GM19395 (cell line): ENCODE results near the gene ACTMAP.
"Not testable (repeated sequence)": the region's sequence is repeated elsewhere in the genome, so short reads cannot be mapped to it uniquely, and the experiment has no call there.

Experiments used
- ATAC-seq: cut with Tn5 transposase; IDR thresholded peaks from one replicate; pipeline ENCODE4 v1.9.1; 2021; ENCODE audit warnings: mild to moderate bottlenecking, moderate library complexity; ENCODE audit not compliant: unreplicated experiment

ACTMAP gene

DNA sequence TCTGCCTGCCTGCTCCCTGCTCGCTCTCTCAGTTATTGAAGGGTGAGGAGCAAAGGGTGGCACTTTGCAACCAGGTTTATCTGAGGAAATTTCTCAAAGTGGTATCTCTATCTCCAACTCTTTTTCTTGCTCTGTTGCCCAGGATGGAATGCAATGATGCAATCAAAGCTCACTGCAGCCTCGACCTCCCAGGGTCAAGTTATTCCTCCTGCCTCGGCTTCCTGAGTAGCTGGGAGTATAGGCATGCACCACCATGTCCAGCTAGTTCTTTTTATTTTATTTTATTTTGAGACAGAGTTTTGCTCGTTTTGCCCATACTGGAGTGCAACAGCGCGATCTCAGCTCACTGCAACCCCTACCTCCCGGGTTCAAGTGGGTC lies 4.9 kb downstream of the ACTMAP start:
- ATAC-seq: no peak

DNA sequence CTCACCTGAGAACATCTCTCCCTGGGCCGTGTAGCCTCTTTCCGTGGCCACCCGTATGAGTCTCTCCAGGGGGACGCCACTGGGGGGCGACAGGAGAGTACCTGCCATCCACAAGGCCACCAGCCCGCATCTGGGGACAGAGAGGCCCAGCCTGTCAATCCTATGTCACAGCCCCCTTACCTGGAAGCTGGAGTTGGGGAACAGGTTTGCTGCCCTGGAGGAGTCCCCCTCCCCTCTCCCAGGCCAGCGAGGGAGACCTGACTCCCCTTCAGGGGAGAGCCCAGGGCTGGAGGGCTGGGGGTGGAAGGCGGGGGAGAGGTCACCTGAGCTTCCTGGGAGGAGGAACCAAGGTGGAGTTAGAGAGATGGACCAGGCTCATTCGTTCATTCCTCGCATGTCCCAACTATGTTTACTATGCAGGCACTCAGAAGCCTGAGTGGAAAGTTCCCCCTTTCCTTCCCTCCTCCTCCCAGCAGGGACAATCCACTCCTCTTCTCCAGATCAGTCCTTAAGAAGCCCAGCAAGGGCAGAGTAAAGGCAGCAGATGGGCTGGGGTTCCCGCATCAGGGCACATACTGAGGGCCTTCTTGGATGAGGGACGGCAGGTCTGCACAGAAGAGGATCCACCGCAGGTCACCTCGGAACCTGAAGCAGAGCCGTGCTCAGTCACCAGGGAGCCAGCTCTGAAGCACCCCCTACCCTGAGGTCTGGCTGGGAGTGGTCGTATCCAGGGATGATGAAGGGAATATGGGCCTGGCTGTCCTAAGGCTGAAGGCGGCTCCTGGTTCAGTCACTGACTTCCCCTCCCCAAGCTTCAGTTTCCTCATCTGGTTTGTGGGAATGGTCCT lies 5.5 kb downstream of the ACTMAP start:
- no peak for ATAC-seq

DNA sequence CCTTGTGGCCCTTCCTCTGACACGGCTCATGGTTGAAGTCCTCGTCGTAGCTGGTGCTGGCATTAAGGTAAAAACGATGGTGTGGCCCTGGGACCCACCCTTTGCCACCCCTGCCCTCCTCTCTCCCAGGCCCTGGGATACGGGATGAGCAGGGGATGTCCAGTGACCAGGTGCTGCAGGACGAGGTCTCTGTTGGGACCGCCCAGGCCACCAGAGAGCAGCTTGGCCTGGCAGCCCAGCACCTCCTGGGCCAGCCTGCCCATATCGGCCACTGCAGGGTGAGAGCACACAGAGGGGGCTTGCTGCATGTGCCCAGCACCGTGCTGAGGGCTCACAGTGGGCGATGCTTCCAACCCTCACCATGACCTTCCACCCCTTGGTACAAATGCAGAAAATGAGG lies 6.4 kb downstream of the ACTMAP start:
- ATAC-seq: no peak

DNA sequence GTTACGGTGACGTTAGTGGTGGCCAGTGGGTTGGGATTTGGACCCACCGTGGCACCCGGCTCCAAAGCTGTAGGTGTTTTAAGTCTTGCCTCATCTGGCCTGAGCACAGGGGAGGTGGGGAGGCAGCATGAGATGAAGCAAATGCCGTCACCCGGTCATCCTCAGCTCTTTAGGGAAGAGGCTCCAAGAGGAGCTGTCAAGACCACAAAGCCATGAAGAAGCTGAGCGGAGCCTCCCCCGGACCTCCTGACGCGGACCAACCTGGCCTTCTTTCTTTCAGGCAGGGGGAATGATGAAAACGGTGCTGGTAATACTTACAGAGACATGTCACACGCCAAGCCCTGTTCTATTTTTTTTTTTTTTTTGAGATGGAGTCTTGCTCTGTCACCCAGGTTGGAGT lies 7.4 kb downstream of the ACTMAP start:
- ATAC-seq: no peak

DNA sequence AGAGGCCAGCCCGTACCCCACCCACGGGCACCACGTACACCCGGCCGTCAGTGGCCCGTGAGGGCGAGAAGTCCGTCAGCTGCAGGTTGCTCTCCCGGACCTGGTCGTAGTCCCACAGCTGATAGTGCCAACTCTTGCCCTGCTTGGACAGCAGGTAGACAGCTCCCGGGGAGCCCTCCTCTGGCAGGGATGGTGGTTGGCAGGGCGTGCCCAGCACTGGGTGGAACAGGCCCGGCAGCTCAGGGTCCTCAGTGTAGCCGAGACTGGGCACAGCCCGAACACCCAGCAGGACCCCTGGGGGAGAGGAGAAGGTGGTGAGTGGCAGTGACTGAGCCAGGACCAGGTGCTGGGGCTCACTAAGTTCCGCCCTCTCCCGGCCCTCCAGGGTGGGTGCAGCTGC lies 7.8 kb downstream of the ACTMAP start:
- ATAC-seq: no peak

DNA sequence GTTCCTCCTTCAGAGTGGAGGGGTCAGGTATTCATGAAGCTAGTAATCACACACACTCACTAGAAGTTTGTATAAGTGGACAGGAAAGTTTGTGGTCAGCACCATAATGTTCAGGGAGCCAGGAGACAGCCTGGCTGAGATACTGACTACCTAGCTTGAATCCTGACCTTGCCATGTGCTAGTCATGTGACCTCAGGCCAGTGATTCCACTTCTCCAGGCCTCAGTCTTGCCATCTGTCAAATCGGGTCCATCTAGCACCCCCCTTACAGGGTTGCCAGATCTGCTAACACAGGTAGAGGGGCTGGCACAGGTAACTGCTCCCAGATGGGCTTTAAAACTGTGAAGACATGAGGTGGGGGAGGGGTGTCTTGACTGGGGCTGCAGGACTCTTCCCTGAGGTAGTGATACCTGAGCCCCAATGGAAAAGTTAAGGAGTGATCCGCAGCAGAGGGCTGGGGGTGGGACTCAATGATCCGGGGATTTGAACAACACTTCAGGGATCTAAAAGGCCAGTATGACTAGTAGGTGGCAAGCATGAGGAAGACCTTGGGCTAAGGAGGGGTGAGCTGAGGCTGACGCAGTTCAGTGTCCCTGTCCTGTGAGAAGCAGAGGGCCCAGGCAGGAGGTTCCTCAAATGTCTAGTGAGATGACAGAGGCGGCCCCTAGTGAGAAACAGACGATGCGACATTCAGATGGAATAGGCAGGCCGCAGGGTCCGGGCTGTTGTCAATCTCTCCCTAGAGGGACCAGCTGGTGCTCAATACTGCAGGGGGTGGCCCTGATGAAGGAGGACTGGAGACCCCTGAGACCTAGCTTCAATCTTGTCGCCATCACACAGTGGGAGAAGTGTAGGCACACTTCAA lies 8.5 kb downstream of the ACTMAP start:
- ATAC-seq: no peak

GRCh38 chr19:40740747-40741146 lies 9.5 kb downstream of the ACTMAP start:
- no peak for ATAC-seq

- no peak for ATAC-seq
These were observed 10.2 kb downstream of the ACTMAP start for GRCh38 chr19:40739871-40740703.

DNA sequence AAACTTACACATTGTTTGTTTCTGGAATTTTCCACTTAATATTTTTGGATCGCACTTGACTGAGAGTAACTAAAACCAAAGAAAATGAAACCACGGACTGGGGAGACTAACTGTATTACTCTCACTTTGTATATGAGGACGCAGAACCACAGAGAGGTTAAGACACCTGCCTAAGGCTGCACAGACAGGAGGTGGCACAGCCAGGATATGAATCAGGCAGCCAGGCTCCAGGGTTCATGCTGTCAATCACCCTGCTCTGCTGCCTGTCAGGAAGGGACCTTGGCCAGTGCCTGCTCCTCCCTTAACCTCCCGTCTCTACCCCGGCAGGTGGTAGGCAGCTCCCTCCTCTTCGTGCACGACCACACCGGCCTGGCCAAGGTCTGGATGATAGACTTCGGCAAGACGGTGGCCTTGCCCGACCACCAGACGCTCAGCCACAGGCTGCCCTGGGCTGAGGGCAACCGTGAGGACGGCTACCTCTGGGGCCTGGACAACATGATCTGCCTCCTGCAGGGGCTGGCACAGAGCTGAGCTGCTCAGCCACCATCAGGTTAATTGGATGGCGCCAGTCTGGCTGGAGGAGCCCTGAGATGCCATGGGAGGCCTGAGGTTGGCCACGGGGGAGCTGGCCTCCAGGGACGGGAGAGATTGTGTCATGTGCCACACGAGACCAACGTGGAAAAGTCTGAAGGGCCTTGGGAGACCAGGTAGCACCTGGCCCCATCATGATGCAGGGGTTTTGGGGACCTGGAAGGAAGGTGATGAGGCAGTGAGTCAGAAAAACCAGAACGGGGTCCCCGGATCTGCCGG lies 11.0 kb downstream of the ACTMAP start:
- no peak for ATAC-seq

GRCh38 chr19:40737102-40737644 lies 13.1 kb downstream of the ACTMAP start:
- ATAC-seq: no peak

GRCh38 chr19:40736661-40737060 lies 13.6 kb downstream of the ACTMAP start:
- no peak for ATAC-seq

DNA sequence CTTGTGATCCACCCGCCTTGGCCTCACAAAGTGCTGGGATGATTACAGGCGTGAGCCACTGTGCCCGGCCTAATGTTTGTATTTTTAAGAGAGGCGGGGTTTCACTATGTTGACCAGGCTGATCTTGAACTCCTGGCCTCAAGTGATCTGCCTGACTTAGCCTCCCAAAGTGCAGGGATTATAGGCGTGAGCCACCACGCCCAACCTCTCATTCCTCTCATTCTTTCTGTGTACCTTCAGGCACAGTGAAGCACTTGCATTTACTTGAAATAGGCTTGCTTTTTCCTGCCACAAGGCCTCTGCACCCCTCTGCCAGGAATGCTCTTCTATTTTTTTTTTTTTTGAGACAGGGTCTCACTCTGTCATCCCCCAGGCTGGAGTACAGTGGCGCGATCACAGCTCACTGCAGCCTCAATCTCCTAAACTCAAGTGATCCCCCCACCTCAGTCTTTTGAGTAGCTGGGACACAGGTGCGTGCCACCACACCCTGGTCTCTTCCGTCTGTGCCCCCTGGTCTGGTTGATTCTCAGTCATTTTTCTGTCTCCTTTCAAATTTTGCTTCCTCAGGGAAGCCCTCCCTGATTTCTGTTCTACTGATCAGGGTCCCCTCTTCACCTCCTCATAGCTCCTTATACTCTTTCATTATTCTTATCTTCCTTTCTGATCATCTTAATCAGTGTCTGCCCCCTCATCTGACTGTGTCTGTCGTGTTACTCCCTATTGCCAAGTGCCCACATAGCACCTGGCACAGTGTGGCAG lies 15.1 kb downstream of the ACTMAP start:
- ATAC-seq: no peak

DNA sequence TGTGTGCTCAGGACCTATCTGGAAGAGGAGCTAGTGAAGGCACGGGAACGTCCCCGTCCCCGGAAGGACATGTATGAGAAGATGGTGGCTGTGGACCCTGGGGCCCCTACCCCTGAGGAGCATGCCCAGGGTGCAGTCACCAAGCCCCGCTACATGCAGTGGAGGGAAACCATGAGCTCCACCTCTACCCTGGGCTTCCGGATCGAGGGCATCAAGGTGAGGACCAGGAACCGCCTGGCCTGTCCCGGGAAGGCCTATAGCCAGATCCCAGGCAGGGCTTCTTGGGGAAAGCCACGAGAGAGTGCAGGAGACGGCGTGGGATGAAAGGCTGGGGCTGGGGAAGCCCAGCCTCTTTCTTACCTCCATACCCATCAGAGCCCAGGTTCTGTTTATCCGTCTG lies 17.1 kb downstream of the ACTMAP start:
- no peak for ATAC-seq

DNA sequence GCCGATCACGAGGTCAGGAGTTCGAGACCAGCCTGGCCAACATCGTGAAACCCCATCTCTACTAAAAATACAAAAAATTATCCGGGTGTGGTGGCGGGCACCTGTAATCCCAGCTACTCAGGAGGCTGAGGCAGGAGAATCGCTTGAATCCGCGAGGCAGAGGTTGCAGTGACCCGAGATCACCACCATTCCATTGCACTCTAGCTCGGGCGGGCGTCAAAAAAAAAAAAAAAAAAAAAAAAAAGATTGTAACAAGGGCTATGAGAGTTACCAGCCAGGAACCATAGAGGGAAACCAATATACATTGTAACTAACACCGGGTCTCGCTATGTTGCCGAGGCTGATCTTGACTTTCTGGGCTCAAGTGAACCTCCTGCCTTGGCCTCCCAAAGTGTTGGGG lies 18.0 kb downstream of the ACTMAP start:
- not testable (repeated sequence) for ATAC-seq

GRCh38 chr19:40730065-40730464 lies 20.2 kb downstream of the ACTMAP start:
- not testable (repeated sequence) for ATAC-seq

- no peak for ATAC-seq
These were observed 24.0 kb downstream of the ACTMAP start for GRCh38 chr19:40726279-40726678.

DNA sequence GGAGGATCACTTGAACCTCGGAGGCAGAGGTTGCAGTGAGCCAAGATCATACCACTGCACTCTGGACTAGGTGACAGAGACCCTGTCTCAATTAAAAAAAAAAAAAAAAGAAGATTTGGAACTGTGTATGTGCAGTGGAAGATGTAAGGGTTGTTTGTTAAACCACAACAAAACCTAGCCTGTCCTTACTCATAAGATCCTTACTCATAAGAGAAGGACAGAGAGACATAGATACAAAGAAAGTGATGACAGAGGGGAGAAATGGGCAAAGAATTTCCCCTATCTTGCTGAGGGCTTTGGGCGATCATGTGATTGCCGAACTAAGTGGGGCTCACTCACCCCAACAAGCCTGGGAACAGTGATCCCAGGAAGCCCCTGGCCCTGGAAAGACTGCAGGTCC lies 25.4 kb downstream of the ACTMAP start:
- ATAC-seq: no peak

GRCh38 chr19:40724315-40724714 lies 26.0 kb downstream of the ACTMAP start:
- no peak for ATAC-seq

- no peak for ATAC-seq
These were observed 26.5 kb downstream of the ACTMAP start for GRCh38 chr19:40723661-40724254.
